Endothelial cell of umbilical vein (primary cell): ENCODE data around the gene SLC35G6. TPM values are rescaled to one million over a fixed set of nuclear protein-coding genes. Genes with fewer than 3 reads are reported as not detected.

Experiments
- BruUV-seq: library from RNA; stranded (reverse); fragments of 400-500 nt; replicated peaks from 2 replicates; lab custom pipeline; 2021; lab: Mats Ljungman, UMichigan
- CTCF ChIA-PET: fragments of 300-600, 350-600 bp; sonication (Branson Sonifier 250); formaldehyde crosslinking; loops from one replicate; lab custom pipeline; 2021; ENCODE audit warnings: antibody characterized with exemption, inconsistent platforms; lab: Charles Lee
- POLR2A ChIA-PET: fragments of 300-600, 350-600 bp; sonication (Branson Sonifier 250); formaldehyde crosslinking; loops from one replicate; lab custom pipeline; 2021; ENCODE audit warnings: antibody characterized with exemption, inconsistent platforms; lab: Charles Lee
- DNase-seq: peaks from one replicate; pipeline ENCODE4 v3.0.0-alpha.2; 2011; ENCODE audit warnings: low read depth, low spot score
- FAIRE-seq: peaks from 2 replicates; lab custom pipeline; 2011; peaks lifted over from hg19 to GRCh38; lab: Jason Lieb, UNC
- H2AFZ ChIP-seq: 2 replicates; pipeline ENCODE4 v1.6.0; 2012; ENCODE audit warnings: low read depth, low read length, control low read depth, inconsistent platforms
- H3K27ac ChIP-seq: 2 replicates; pipeline ENCODE4 v1.5.1; 2011; ENCODE audit warnings: low read depth, mild to moderate bottlenecking, control low read depth, low read length, moderate library complexity; ENCODE audit not compliant: insufficient read depth
- H3K27me3 ChIP-seq, 2 experiments: 2 replicates each; pipeline versions ENCODE4 v1.6.0 to v1.6.1; 2011; ENCODE audit warnings: low read length in 2 of 2, mixed read lengths in 1 of 2; ENCODE audit not compliant: control insufficient read depth in 2 of 2, insufficient read depth in 2 of 2
- H3K36me3 ChIP-seq, 2 experiments: 2 replicates in 1 of 2; 3 replicates in 1 of 2; pipeline ENCODE4 v1.5.1; 2011; ENCODE audit warnings: low read length in 2 of 2, mild to moderate bottlenecking in 1 of 2, moderate library complexity in 1 of 2; ENCODE audit not compliant: control insufficient read depth in 2 of 2, insufficient read depth in 2 of 2; ENCODE audit errors: extremely low read depth in 1 of 2
- H3K4me1 ChIP-seq: 3 replicates; pipeline ENCODE4 v1.5.1; 2011; ENCODE audit warnings: mild to moderate bottlenecking, low read length; ENCODE audit not compliant: control insufficient read depth, insufficient read depth; ENCODE audit errors: extremely low read depth
- H3K4me2 ChIP-seq: 2 replicates; pipeline ENCODE4 v1.6.1; 2011; ENCODE audit warnings: low read length, control low read depth, mixed read lengths; ENCODE audit not compliant: insufficient read depth
- H3K4me3 ChIP-seq, 3 experiments: fragments of 200-600 bp in 1 of 3; sonication (generic), shearing (Covaris generic) in 1 of 3; replicated peaks in 1 of 3; 2 replicates each; pipeline ENCODE4 v1.5.1; 2011 to 2016; ENCODE audit warnings: control low read depth in 3 of 3, low read length in 3 of 3, mild to moderate bottlenecking in 2 of 3, inconsistent platforms in 1 of 3, low read depth in 1 of 3, moderate library complexity in 1 of 3; ENCODE audit not compliant: insufficient read depth in 1 of 3
- H3K79me2 ChIP-seq: 2 replicates; pipeline ENCODE4 v1.6.0; 2012; ENCODE audit warnings: low read length, inconsistent platforms; ENCODE audit not compliant: control insufficient read depth, insufficient read depth
- H3K9ac ChIP-seq: replicated peaks from 2 replicates; pipeline ENCODE3; 2011; ENCODE audit warnings: low read length, control low read depth; ENCODE audit not compliant: insufficient read depth; ENCODE audit errors: extremely low read depth
- H3K9me1 ChIP-seq: replicated peaks from 3 replicates; pipeline ENCODE4 v1.6.0; 2011; ENCODE audit warnings: mild to moderate bottlenecking, low read length; ENCODE audit not compliant: control insufficient read depth, insufficient read depth; ENCODE audit errors: extremely low read depth
- H3K9me3 ChIP-seq: replicated peaks from 2 replicates; pipeline ENCODE4 v1.5.1; 2012; ENCODE audit warnings: low read length, inconsistent platforms; ENCODE audit not compliant: control insufficient read depth, insufficient read depth
- H4K20me1 ChIP-seq: replicated peaks from 2 replicates; pipeline ENCODE3; 2011; ENCODE audit warnings: mild to moderate bottlenecking, low read length; ENCODE audit not compliant: control insufficient read depth, insufficient read depth; ENCODE audit errors: extremely low read depth
- EZH2 ChIP-seq: IDR thresholded peaks from 2 replicates; pipeline ENCODE4 v1.6.1; 2012; ENCODE audit warnings: borderline replicate concordance, low read depth, mild to moderate bottlenecking, moderate library complexity, low read length, inconsistent platforms; ENCODE audit not compliant: severe bottlenecking
- FOS ChIP-seq: IDR thresholded peaks from 2 replicates; pipeline ENCODE4 v1.6.1; 2011; ENCODE audit warnings: mild to moderate bottlenecking, low read length, moderate library complexity, borderline replicate concordance; ENCODE audit not compliant: insufficient read depth
- GATA2 ChIP-seq: IDR thresholded peaks from 2 replicates; pipeline ENCODE4 v1.7.0; 2011; ENCODE audit warnings: low read depth, mild to moderate bottlenecking, moderate library complexity, mixed read lengths, low read length; ENCODE audit not compliant: insufficient read length, insufficient read depth
- JUN ChIP-seq: IDR thresholded peaks from 2 replicates; pipeline ENCODE4 v1.6.1; 2011; ENCODE audit warnings: borderline replicate concordance, low read depth; ENCODE audit not compliant: insufficient read length, insufficient read depth
- MYC ChIP-seq: IDR thresholded peaks from one replicate; pipeline ENCODE4 v1.6.1; 2011; ENCODE audit warnings: mild to moderate bottlenecking, low read depth, low read length
- POLR2A ChIP-seq: IDR thresholded peaks from 2 replicates; pipeline ENCODE4 v1.6.1; 2012; ENCODE audit warnings: low read depth, mild to moderate bottlenecking, control low read depth, low read length
- POLR2AphosphoS5 ChIP-seq: IDR thresholded peaks from 2 replicates; pipeline ENCODE4 v1.6.1; 2012; ENCODE audit warnings: low read depth, mild to moderate bottlenecking, control low read depth, low read length, moderate library complexity; ENCODE audit not compliant: insufficient read depth
- dilution Hi-C: fragments of 300-500 bp; cut with MboI; formaldehyde crosslinking; loops from one replicate; pipeline ENCODE4 v1.15.0; 2019; ENCODE audit warnings: low sequenced_read_pairs; ENCODE audit not compliant: extremely low pct_ligation_motif_present
- intact Hi-C: fragments of 100-400 bp; cut with micrococcal nuclease; formaldehyde crosslinking; loops from one replicate; pipeline ENCODE4 v1.10.0; 2022
- polyA plus RNA-seq, 4 experiments: library from polyadenylated mRNA; depleted of rRNA in 3 of 4; stranded (reverse) in 3 of 4; unstranded in 1 of 4; fragments of >200 nt; gene quantifications; 2 replicates each; pipeline versions ENCODE4 v1.2.1 to v1.2.3, GENCODE V29; 2011 to 2012; ENCODE audit warnings: missing spikeins in 1 of 4
- total RNA-seq: library from RNA; stranded (reverse); gene quantifications from 2 replicates; pipeline ENCODE4 v1.2.3, GENCODE V29; 2021
- TF ChIP-seq, protein P1 (sequence below), 2 donors: IDR thresholded peaks; 1 replicate in 1 of 2; 2 replicates in 1 of 2; pipeline ENCODE4 v1.5.1; 2011; ENCODE audit warnings: low read length in 2 of 2, mild to moderate bottlenecking in 2 of 2, moderate library complexity in 2 of 2, control low read depth in 1 of 2, inconsistent platforms in 1 of 2, low read depth in 1 of 2; ENCODE audit not compliant: insufficient read depth in 1 of 2; ENCODE audit errors: extremely low read depth in 1 of 2
- TF ChIP-seq, protein P2 (sequence below): IDR thresholded peaks from 2 replicates; pipeline ENCODE4 v1.6.1; 2011; ENCODE audit not compliant: insufficient read depth, insufficient read length

The SLC35G6 gene
- total and polyA plus RNA-seq, 2 donors (not counting 3 experiments of a cell fraction or from before 2014, with no cell fraction given): not detected

DNA sequence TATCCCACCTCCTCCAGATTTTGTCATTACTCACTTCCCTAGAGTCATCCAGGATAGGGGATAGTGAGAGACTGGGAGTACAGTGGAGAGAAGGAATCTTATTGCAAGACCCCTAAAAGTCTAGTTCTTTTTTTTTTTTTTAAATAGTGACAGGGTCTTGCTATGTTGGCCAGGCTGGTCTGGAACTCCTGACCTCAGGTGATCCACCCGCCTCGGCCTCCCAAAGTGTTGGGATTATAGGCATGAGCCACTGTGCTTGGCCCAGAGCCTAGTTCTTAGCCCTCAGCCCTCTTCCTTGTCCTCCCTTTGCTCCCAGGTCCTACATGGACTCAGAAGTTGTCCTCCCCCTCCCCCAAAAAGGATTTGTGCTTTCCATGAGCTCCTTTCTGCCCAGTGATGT is 39.1 kb upstream of the SLC35G6 start:
- Histone ChIP-seq H3K4me1 (peaks cover 20% of the 10 kb centered on the region), H2AFZ (no peak overlapping the region), H3K4me3 (no peak overlapping the region), H3K9me1 (no peaks in the 10 kb centered on the region), H3K9ac (no peak overlapping the region), H3K79me2 (no peaks in the 10 kb centered on the region), H3K4me2 (no peak overlapping the region), H3K9me3 (no peaks in the 10 kb centered on the region), H3K27ac (no peak overlapping the region), H3K36me3 (no peaks in the 10 kb centered on the region), H4K20me1 (no peaks in the 10 kb centered on the region), H3K27me3 (peaks cover 31 to 42% of the 10 kb centered on the region in 2 experiments)
- no peak for TF ChIP-seq FOS
- no peak for TF ChIP-seq POLR2AphosphoS5
- no peak for TF ChIP-seq MYC
- no peak for TF ChIP-seq POLR2A
- no peak for TF ChIP-seq GATA2
- no peak for TF ChIP-seq EZH2
- TF ChIP-seq, protein P1, sequence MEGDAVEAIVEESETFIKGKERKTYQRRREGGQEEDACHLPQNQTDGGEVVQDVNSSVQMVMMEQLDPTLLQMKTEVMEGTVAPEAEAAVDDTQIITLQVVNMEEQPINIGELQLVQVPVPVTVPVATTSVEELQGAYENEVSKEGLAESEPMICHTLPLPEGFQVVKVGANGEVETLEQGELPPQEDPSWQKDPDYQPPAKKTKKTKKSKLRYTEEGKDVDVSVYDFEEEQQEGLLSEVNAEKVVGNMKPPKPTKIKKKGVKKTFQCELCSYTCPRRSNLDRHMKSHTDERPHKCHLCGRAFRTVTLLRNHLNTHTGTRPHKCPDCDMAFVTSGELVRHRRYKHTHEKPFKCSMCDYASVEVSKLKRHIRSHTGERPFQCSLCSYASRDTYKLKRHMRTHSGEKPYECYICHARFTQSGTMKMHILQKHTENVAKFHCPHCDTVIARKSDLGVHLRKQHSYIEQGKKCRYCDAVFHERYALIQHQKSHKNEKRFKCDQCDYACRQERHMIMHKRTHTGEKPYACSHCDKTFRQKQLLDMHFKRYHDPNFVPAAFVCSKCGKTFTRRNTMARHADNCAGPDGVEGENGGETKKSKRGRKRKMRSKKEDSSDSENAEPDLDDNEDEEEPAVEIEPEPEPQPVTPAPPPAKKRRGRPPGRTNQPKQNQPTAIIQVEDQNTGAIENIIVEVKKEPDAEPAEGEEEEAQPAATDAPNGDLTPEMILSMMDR (IDR thresholded peaks at IDR 0.05; ENCODE audit: extremely low read depth in 1 of 2, insufficient read depth in 1 of 2, low read depth in 1 of 2, low read length in 2 of 2): no peak
- TF ChIP-seq, protein P2, sequence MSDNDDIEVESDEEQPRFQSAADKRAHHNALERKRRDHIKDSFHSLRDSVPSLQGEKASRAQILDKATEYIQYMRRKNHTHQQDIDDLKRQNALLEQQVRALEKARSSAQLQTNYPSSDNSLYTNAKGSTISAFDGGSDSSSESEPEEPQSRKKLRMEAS: no peak
- no peak for TF ChIP-seq JUN
- no TSS peak for BruUV-seq
- intact Hi-C loops: no loop called here
- FAIRE-seq (no peak), DNase-seq (no peak)
- ChIA-PET CTCF (interaction anchor here (1.2 to 3.0 kb wide), 3 partner anchors 38 to 119 kb away, joined by 3 to 17 read pairs (median 7); no protein-coding TSS in a partner anchor), POLR2A (no interaction called here)
- dilution Hi-C loops: no loop called here
